Measurements from ENCODE around the gene TICRR.
A peak's percentile ranks its signal among the peaks of the same experiment; 100 is the strongest.

Gene TICRR

GRCh38 chr15:89673165-89673512 is 97.9 kb downstream of the TICRR start:
- no peak overlapping the region for H3K4me2 ChIP-seq (ENCODE audit: low read length)
- no peak overlapping the region for H3K4me3 ChIP-seq (ENCODE audit: low read depth, low read length)
- H4K91ac ChIP-seq (ENCODE audit: low read depth, low read length): no peak overlapping the region
- H2AK5ac ChIP-seq (ENCODE audit: low read length): no peak overlapping the region
- H4K12ac ChIP-seq (ENCODE audit: low read depth, low read length): no peak overlapping the region
- peaks cover 1% of the 10 kb centered on the region for H3K9me3 ChIP-seq (ENCODE audit: insufficient read depth, low read depth, low read length)
- no peak overlapping the region for H4K8ac ChIP-seq (ENCODE audit: low read depth, low read length)
- no peak overlapping the region for H3K18ac ChIP-seq (ENCODE audit: low read length)
- H3K14ac ChIP-seq (ENCODE audit: low read length): no peak overlapping the region
- no peak overlapping the region for H2AFZ ChIP-seq (ENCODE audit: insufficient read depth, low read length, poor library complexity)
- no peak overlapping the region for H3K27ac ChIP-seq (ENCODE audit: low read depth, low read length)
- H3K9ac ChIP-seq (ENCODE audit: low read length): no peak overlapping the region
- H3K4ac ChIP-seq (ENCODE audit: low read depth, low read length): no peak overlapping the region
- no peak overlapping the region for H2BK120ac ChIP-seq (ENCODE audit: insufficient read depth, low read length, poor library complexity)
- H3K4me1 ChIP-seq (ENCODE audit: control insufficient read depth in 1 of 2, insufficient read depth in 2 of 2, low read length in 2 of 2): no peaks in the 10 kb centered on the region
- no peaks in the 10 kb centered on the region for H3K79me2 ChIP-seq (ENCODE audit: control insufficient read depth, insufficient read depth, low read length, poor library complexity)
- no CpG with 5 or more reads among the region's 12 CpGs for WGBS (ENCODE audit: extremely low coverage, insufficient coverage, insufficient read length)
- H3K36me3 ChIP-seq (ENCODE audit: control insufficient read depth in 1 of 2, insufficient read depth in 2 of 2, low read length in 2 of 2): no peaks in the 10 kb centered on the region
- peak; percentile 69 to 75 for DNase-seq
- no peak overlapping the region for H2BK5ac ChIP-seq (ENCODE audit: low read depth, low read length, poor library complexity)
- no peak overlapping the region for H2BK12ac ChIP-seq (ENCODE audit: low read length)
- H3K27me3 ChIP-seq (ENCODE audit: insufficient read depth, low read length): no peaks in the 10 kb centered on the region
- H3K23ac ChIP-seq (ENCODE audit: low read length): no peak overlapping the region
- H3K79me1 ChIP-seq (ENCODE audit: low read length): no peaks in the 10 kb centered on the region

- Histone ChIP-seq H4K12ac (ENCODE audit: low read depth, low read length) (no peak overlapping the region), H2BK12ac (ENCODE audit: low read length) (no peak overlapping the region), H3K4me2 (ENCODE audit: low read length) (no peak overlapping the region), H2BK120ac (ENCODE audit: insufficient read depth, low read length, poor library complexity) (no peak overlapping the region), H3K27me3 (ENCODE audit: insufficient read depth, low read length) (no peaks in the 10 kb centered on the region), H3K79me1 (ENCODE audit: low read length) (no peaks in the 10 kb centered on the region), H2BK5ac (ENCODE audit: low read depth, low read length, poor library complexity) (no peak overlapping the region), H3K23ac (ENCODE audit: low read length) (no peak overlapping the region), H3K9ac (ENCODE audit: low read length) (no peak overlapping the region), H3K18ac (ENCODE audit: low read length) (no peak overlapping the region), H3K4me1 (ENCODE audit: control insufficient read depth in 1 of 2, insufficient read depth in 2 of 2, low read length in 2 of 2) (no peaks in the 10 kb centered on the region), H3K9me3 (ENCODE audit: insufficient read depth, low read depth, low read length) (peaks cover 1% of the 10 kb centered on the region), H3K79me2 (ENCODE audit: control insufficient read depth, insufficient read depth, low read length, poor library complexity) (no peaks in the 10 kb centered on the region), H3K4ac (ENCODE audit: low read depth, low read length) (no peak overlapping the region), H2AK5ac (ENCODE audit: low read length) (no peak overlapping the region), H4K8ac (ENCODE audit: low read depth, low read length) (no peak overlapping the region), H3K14ac (ENCODE audit: low read length) (no peak overlapping the region), H2AFZ (ENCODE audit: insufficient read depth, low read length, poor library complexity) (no peak overlapping the region), H3K4me3 (ENCODE audit: low read depth, low read length) (no peak overlapping the region), H3K27ac (ENCODE audit: low read depth, low read length) (no peak overlapping the region), H3K36me3 (ENCODE audit: control insufficient read depth in 1 of 2, insufficient read depth in 2 of 2, low read length in 2 of 2) (no peaks in the 10 kb centered on the region), H4K91ac (ENCODE audit: low read depth, low read length) (no peak overlapping the region)
- DNase-seq: no peak
- no CpG with 5 or more reads among the region's 4 CpGs for WGBS (ENCODE audit: extremely low coverage, insufficient coverage, insufficient read length)
These were observed 99.3 kb downstream of the TICRR start for GRCh38 chr15:89674526-89674925.

DNA sequence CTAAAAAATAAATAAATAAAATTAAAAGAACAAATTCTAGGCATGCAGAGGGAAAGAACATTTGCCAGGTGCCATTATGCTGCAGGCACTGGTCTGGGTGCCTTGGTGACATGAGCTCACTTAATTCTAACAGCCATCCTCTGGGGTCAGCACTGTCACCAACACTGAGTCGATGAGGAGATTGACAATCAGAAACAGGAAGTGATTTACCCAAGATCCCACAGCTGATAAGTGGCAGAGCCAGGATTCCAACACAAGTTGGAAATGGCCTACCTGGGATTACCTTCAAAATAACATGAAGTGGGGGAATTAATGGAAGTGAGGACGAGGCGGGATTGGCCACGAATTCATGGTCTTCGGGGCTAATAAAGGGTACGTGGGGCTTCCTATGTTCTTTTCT is 100.3 kb downstream of the TICRR start:
- Histone ChIP-seq H2BK120ac (ENCODE audit: insufficient read depth, low read length, poor library complexity) (no peak overlapping the region), H3K18ac (ENCODE audit: low read length) (no peak overlapping the region), H2BK5ac (ENCODE audit: low read depth, low read length, poor library complexity) (no peak overlapping the region), H2BK12ac (ENCODE audit: low read length) (no peak overlapping the region), H4K91ac (ENCODE audit: low read depth, low read length) (no peak overlapping the region), H3K4me2 (ENCODE audit: low read length) (no peak overlapping the region), H3K9ac (ENCODE audit: low read length) (no peak overlapping the region), H4K12ac (ENCODE audit: low read depth, low read length) (no peak overlapping the region), H3K27me3 (ENCODE audit: insufficient read depth, low read length) (no peaks in the 10 kb centered on the region), H3K4ac (ENCODE audit: low read depth, low read length) (no peak overlapping the region), H3K4me3 (ENCODE audit: low read depth, low read length) (no peak overlapping the region), H2AFZ (ENCODE audit: insufficient read depth, low read length, poor library complexity) (no peak overlapping the region), H2AK5ac (ENCODE audit: low read length) (no peak overlapping the region), H3K14ac (ENCODE audit: low read length) (no peak overlapping the region), H4K8ac (ENCODE audit: low read depth, low read length) (no peak overlapping the region), H3K36me3 (ENCODE audit: control insufficient read depth in 1 of 2, insufficient read depth in 2 of 2, low read length in 2 of 2) (no peaks in the 10 kb centered on the region), H3K23ac (ENCODE audit: low read length) (no peak overlapping the region), H3K79me1 (ENCODE audit: low read length) (no peaks in the 10 kb centered on the region), H3K4me1 (ENCODE audit: control insufficient read depth in 1 of 2, insufficient read depth in 2 of 2, low read length in 2 of 2) (no peaks in the 10 kb centered on the region), H3K9me3 (ENCODE audit: insufficient read depth, low read depth, low read length) (peaks cover 1% of the 10 kb centered on the region), H3K79me2 (ENCODE audit: control insufficient read depth, insufficient read depth, low read length, poor library complexity) (no peaks in the 10 kb centered on the region), H3K27ac (ENCODE audit: low read depth, low read length) (no peak overlapping the region)
- WGBS (ENCODE audit: extremely low coverage, insufficient coverage, insufficient read length): no CpG with 5 or more reads among the region's 6 CpGs
- DNase-seq: no peak

DNA sequence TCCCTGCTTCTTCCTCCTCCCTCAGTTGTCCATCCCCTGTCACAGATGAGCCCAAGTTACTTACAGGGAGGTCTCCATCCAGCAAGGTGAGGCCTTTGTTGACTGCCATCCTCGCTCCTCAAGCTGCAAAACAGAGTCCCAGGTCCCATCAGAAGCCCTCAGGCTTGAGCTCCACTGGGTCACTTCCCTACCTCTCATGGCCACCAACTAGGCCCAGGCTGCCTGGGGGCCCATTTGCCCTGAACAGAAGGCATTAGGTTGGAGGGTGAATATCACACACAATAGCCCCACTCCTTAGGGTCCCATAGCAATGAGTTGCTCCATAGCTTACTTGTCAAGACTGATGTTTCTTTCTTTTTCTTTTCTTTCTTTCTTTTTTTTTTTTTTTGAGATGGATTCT is 102.1 kb downstream of the TICRR start:
- H2BK12ac ChIP-seq (ENCODE audit: low read length): no peak overlapping the region
- H3K9ac ChIP-seq (ENCODE audit: low read length): no peak overlapping the region
- H3K4ac ChIP-seq (ENCODE audit: low read depth, low read length): no peak overlapping the region
- no peaks in the 10 kb centered on the region for H3K27me3 ChIP-seq (ENCODE audit: insufficient read depth, low read length)
- H4K91ac ChIP-seq (ENCODE audit: low read depth, low read length): no peak overlapping the region
- H3K4me3 ChIP-seq (ENCODE audit: low read depth, low read length): no peak overlapping the region
- no peaks in the 10 kb centered on the region for H3K36me3 ChIP-seq (ENCODE audit: control insufficient read depth in 1 of 2, insufficient read depth in 2 of 2, low read length in 2 of 2)
- no peak for DNase-seq
- no peaks in the 10 kb centered on the region for H3K79me1 ChIP-seq (ENCODE audit: low read length)
- no peak overlapping the region for H3K18ac ChIP-seq (ENCODE audit: low read length)
- no peak overlapping the region for H4K12ac ChIP-seq (ENCODE audit: low read depth, low read length)
- no peak overlapping the region for H3K14ac ChIP-seq (ENCODE audit: low read length)
- no peak overlapping the region for H3K23ac ChIP-seq (ENCODE audit: low read length)
- H3K9me3 ChIP-seq (ENCODE audit: insufficient read depth, low read depth, low read length): peaks cover 1% of the 10 kb centered on the region
- no peaks in the 10 kb centered on the region for H3K4me1 ChIP-seq (ENCODE audit: control insufficient read depth in 1 of 2, insufficient read depth in 2 of 2, low read length in 2 of 2)
- no peak overlapping the region for H2AK5ac ChIP-seq (ENCODE audit: low read length)
- no peak overlapping the region for H4K8ac ChIP-seq (ENCODE audit: low read depth, low read length)
- H2BK120ac ChIP-seq (ENCODE audit: insufficient read depth, low read length, poor library complexity): no peak overlapping the region
- H3K27ac ChIP-seq (ENCODE audit: low read depth, low read length): no peak overlapping the region
- no peak overlapping the region for H3K4me2 ChIP-seq (ENCODE audit: low read length)
- WGBS (ENCODE audit: extremely low coverage, insufficient coverage, insufficient read length): no CpG with 5 or more reads among the region's 1 CpG
- H3K79me2 ChIP-seq (ENCODE audit: control insufficient read depth, insufficient read depth, low read length, poor library complexity): no peaks in the 10 kb centered on the region
- no peak overlapping the region for H2AFZ ChIP-seq (ENCODE audit: insufficient read depth, low read length, poor library complexity)
- no peak overlapping the region for H2BK5ac ChIP-seq (ENCODE audit: low read depth, low read length, poor library complexity)

Measured in trophoblast cell (in vitro differentiated cells and primary cell).